Mucosa of rectum (tissue), 2 donors: ENCODE results near the gene ACTG1.
"Not testable (repeated sequence)": the region's sequence is repeated elsewhere in the genome, so short reads cannot be mapped to it uniquely, and the experiment has no call there.

Source experiments
- H3K27ac ChIP-seq, 2 donors: one replicate each; pipeline ENCODE4 v1.7.0; 2013; ENCODE audit warnings: inconsistent platforms in 2 of 2, low read depth in 2 of 2, low read length in 2 of 2
- H3K27me3 ChIP-seq, 2 donors: one replicate each; pipeline ENCODE4 v1.7.0; 2013; ENCODE audit warnings: low read length in 2 of 2; ENCODE audit not compliant: control insufficient read depth in 2 of 2, insufficient read depth in 2 of 2
- H3K36me3 ChIP-seq, 2 donors: one replicate each; pipeline ENCODE4 v1.7.0; 2013; ENCODE audit warnings: low read length in 2 of 2; ENCODE audit not compliant: control insufficient read depth in 2 of 2, insufficient read depth in 2 of 2
- H3K4me1 ChIP-seq, 2 donors: one replicate each; pipeline ENCODE4 v1.7.0; 2013; ENCODE audit warnings: low read length in 2 of 2, mild to moderate bottlenecking in 1 of 2; ENCODE audit not compliant: control insufficient read depth in 2 of 2, insufficient read depth in 2 of 2
- H3K4me3 ChIP-seq, 2 donors: one replicate each; pipeline ENCODE4 v1.7.0; 2013; ENCODE audit warnings: low read length in 2 of 2
- H3K9ac ChIP-seq, 2 donors: one replicate each; pipeline ENCODE4 v1.7.0; 2013; ENCODE audit warnings: low read length in 2 of 2, low read depth in 1 of 2, mild to moderate bottlenecking in 1 of 2
- H3K9me3 ChIP-seq, 2 donors: one replicate each; pipeline ENCODE4 v1.7.0; 2013; ENCODE audit warnings: low read length in 2 of 2; ENCODE audit not compliant: control insufficient read depth in 2 of 2
- donor health status: healthy.
- donor health status: Normal muscosa, but diverticular disease.

ACTG1 gene

GRCh38 chr17:81531998-81532404, 19.4 kb upstream of the ACTG1 start:
- not testable (repeated sequence) for H3K4me3 ChIP-seq, H3K36me3 ChIP-seq, H3K9ac ChIP-seq, H3K4me1 ChIP-seq, H3K27ac ChIP-seq, H3K9me3 ChIP-seq
- peaks cover 25 to 43% of the 10 kb centered on the region in 2 donors for H3K27me3 ChIP-seq

- not testable (repeated sequence) for H3K4me1 ChIP-seq, H3K27ac ChIP-seq, H3K9me3 ChIP-seq, H3K36me3 ChIP-seq, H3K9ac ChIP-seq, H3K4me3 ChIP-seq
- peaks cover 31 to 41% of the 10 kb centered on the region in 2 donors for H3K27me3 ChIP-seq
Measured at GRCh38 chr17:81531013-81531412, 18.4 kb upstream of the ACTG1 start.

GRCh38 chr17:81529437-81529803, 16.8 kb upstream of the ACTG1 start:
- H3K36me3 ChIP-seq, result no peaks in the 10 kb centered on the region
- no peak overlapping the region for H3K27ac ChIP-seq
- H3K4me1 ChIP-seq, result peaks cover 2 to 8% of the 10 kb centered on the region in 2 donors
- no peak overlapping the region for H3K9ac ChIP-seq
- no peaks in the 10 kb centered on the region for H3K9me3 ChIP-seq
- peaks cover 31 to 41% of the 10 kb centered on the region in 2 donors for H3K27me3 ChIP-seq
- H3K4me3 ChIP-seq, result no peak overlapping the region

GRCh38 chr17:81528651-81529436, 16.2 kb upstream of the ACTG1 start:
- peaks cover 2 to 8% of the 10 kb centered on the region in 2 donors for H3K4me1 ChIP-seq
- H3K4me3 ChIP-seq, result no peak overlapping the region
- H3K9me3 ChIP-seq, result no peaks in the 10 kb centered on the region
- H3K27me3 ChIP-seq, result peaks cover 31 to 41% of the 10 kb centered on the region in 2 donors
- no peaks in the 10 kb centered on the region for H3K36me3 ChIP-seq
- no peak overlapping the region for H3K9ac ChIP-seq
- H3K27ac ChIP-seq, result no peak overlapping the region

GRCh38 chr17:81528384-81528650, 15.7 kb upstream of the ACTG1 start:
- peaks cover 31 to 41% of the 10 kb centered on the region in 2 donors for H3K27me3 ChIP-seq

GRCh38 chr17:81527591-81528383, 15.2 kb upstream of the ACTG1 start, which contains the start of gene FSCN2:
Gene FSCN2, plus strand, starts transcription at chr17:81528377. Its CDS starts 155 bp downstream, at chr17:81528532.
- Histone ChIP-seq H3K27ac (no peak within 1 kb of the TSS), H3K9ac (no peak within 1 kb of the TSS), H3K9me3 (no peaks in the 10 kb centered on the region), H3K27me3 (peaks cover 31 to 41% of the 10 kb centered on the region in 2 donors), H3K4me1 (peaks cover 2 to 8% of the 10 kb centered on the region in 2 donors), H3K4me3 (no peak within 1 kb of the TSS), H3K36me3 (no peaks in the 10 kb centered on the region)

More at GRCh38 chr17:81528384-81528650, 15.7 kb upstream of the ACTG1 start:
- Histone ChIP-seq H3K36me3 (no peaks in the 10 kb centered on the region), H3K9me3 (no peaks in the 10 kb centered on the region), H3K9ac (no peak overlapping the region), H3K27ac (no peak overlapping the region), H3K4me1 (peaks cover 2 to 8% of the 10 kb centered on the region in 2 donors), H3K4me3 (no peak overlapping the region)

GRCh38 chr17:81526662-81527571, 14.3 kb upstream of the ACTG1 start:
- H3K36me3 ChIP-seq, result no peaks in the 10 kb centered on the region
- H3K27me3 ChIP-seq, result peaks cover 31 to 41% of the 10 kb centered on the region in 2 donors
- H3K4me1 ChIP-seq, result peaks cover 2 to 8% of the 10 kb centered on the region in 2 donors
- H3K4me3 ChIP-seq, result no peak overlapping the region
- H3K9ac ChIP-seq, result no peak overlapping the region
- H3K9me3 ChIP-seq, result no peaks in the 10 kb centered on the region
- no peak overlapping the region for H3K27ac ChIP-seq

GRCh38 chr17:81524865-81525159, 12.2 kb upstream of the ACTG1 start:
- H3K27me3 ChIP-seq, result peaks cover 31 to 38% of the 10 kb centered on the region in 2 donors
- peaks cover 6 to 8% of the 10 kb centered on the region in 2 donors for H3K4me1 ChIP-seq

GRCh38 chr17:81524039-81524864, 11.7 kb upstream of the ACTG1 start:
- Histone ChIP-seq H3K4me1 (peaks cover 10 to 14% of the 10 kb centered on the region in 2 donors), H3K9me3 (no peaks in the 10 kb centered on the region), H3K4me3 (no peak overlapping the region), H3K9ac (no peak overlapping the region), H3K27ac (no peak overlapping the region), H3K36me3 (no peaks in the 10 kb centered on the region), H3K27me3 (peaks cover 29 to 34% of the 10 kb centered on the region in 2 donors)

More at GRCh38 chr17:81524865-81525159, 12.2 kb upstream of the ACTG1 start:
- H3K9me3 ChIP-seq, result no peaks in the 10 kb centered on the region
- no peak overlapping the region for H3K27ac ChIP-seq
- H3K9ac ChIP-seq, result no peak overlapping the region
- no peak overlapping the region for H3K4me3 ChIP-seq
- no peaks in the 10 kb centered on the region for H3K36me3 ChIP-seq
